Endothelial cell of umbilical vein (primary cell): ENCODE results near the gene HSD17B14. TPM values are rescaled to one million over a fixed set of nuclear protein-coding genes. Genes with fewer than 3 reads are reported as not detected.

Experiments used
- BruUV-seq: library from RNA; stranded (reverse); fragments of 400-500 nt; replicated peaks from 2 replicates; lab custom pipeline; 2021; lab: Mats Ljungman, UMichigan
- CTCF ChIA-PET: fragments of 300-600, 350-600 bp; sonication (Branson Sonifier 250); formaldehyde crosslinking; loops from one replicate; lab custom pipeline; 2021; ENCODE audit warnings: antibody characterized with exemption, inconsistent platforms; lab: Charles Lee
- POLR2A ChIA-PET: fragments of 300-600, 350-600 bp; sonication (Branson Sonifier 250); formaldehyde crosslinking; loops from one replicate; lab custom pipeline; 2021; ENCODE audit warnings: antibody characterized with exemption, inconsistent platforms; lab: Charles Lee
- DNase-seq: peaks from one replicate; pipeline ENCODE4 v3.0.0-alpha.2; 2011; ENCODE audit warnings: low read depth, low spot score
- FAIRE-seq: peaks from 2 replicates; lab custom pipeline; 2011; peaks lifted over from hg19 to GRCh38; lab: Jason Lieb, UNC
- H2AFZ ChIP-seq: 2 replicates; pipeline ENCODE4 v1.6.0; 2012; ENCODE audit warnings: low read depth, low read length, control low read depth, inconsistent platforms
- H3K27ac ChIP-seq: 2 replicates; pipeline ENCODE4 v1.5.1; 2011; ENCODE audit warnings: low read depth, mild to moderate bottlenecking, control low read depth, low read length, moderate library complexity; ENCODE audit not compliant: insufficient read depth
- H3K27me3 ChIP-seq, 2 experiments: 2 replicates each; pipeline versions ENCODE4 v1.6.0 to v1.6.1; 2011; ENCODE audit warnings: low read length in 2 of 2, mixed read lengths in 1 of 2; ENCODE audit not compliant: control insufficient read depth in 2 of 2, insufficient read depth in 2 of 2
- H3K36me3 ChIP-seq, 2 experiments: 2 replicates in 1 of 2; 3 replicates in 1 of 2; pipeline ENCODE4 v1.5.1; 2011; ENCODE audit warnings: low read length in 2 of 2, mild to moderate bottlenecking in 1 of 2, moderate library complexity in 1 of 2; ENCODE audit not compliant: control insufficient read depth in 2 of 2, insufficient read depth in 2 of 2; ENCODE audit errors: extremely low read depth in 1 of 2
- H3K4me1 ChIP-seq: 3 replicates; pipeline ENCODE4 v1.5.1; 2011; ENCODE audit warnings: mild to moderate bottlenecking, low read length; ENCODE audit not compliant: control insufficient read depth, insufficient read depth; ENCODE audit errors: extremely low read depth
- H3K4me2 ChIP-seq: 2 replicates; pipeline ENCODE4 v1.6.1; 2011; ENCODE audit warnings: low read length, control low read depth, mixed read lengths; ENCODE audit not compliant: insufficient read depth
- H3K4me3 ChIP-seq, 3 experiments: fragments of 200-600 bp in 1 of 3; sonication (generic), shearing (Covaris generic) in 1 of 3; replicated peaks in 1 of 3; 2 replicates each; pipeline ENCODE4 v1.5.1; 2011 to 2016; ENCODE audit warnings: control low read depth in 3 of 3, low read length in 3 of 3, mild to moderate bottlenecking in 2 of 3, inconsistent platforms in 1 of 3, low read depth in 1 of 3, moderate library complexity in 1 of 3; ENCODE audit not compliant: insufficient read depth in 1 of 3
- H3K79me2 ChIP-seq: 2 replicates; pipeline ENCODE4 v1.6.0; 2012; ENCODE audit warnings: low read length, inconsistent platforms; ENCODE audit not compliant: control insufficient read depth, insufficient read depth
- H3K9ac ChIP-seq: replicated peaks from 2 replicates; pipeline ENCODE3; 2011; ENCODE audit warnings: low read length, control low read depth; ENCODE audit not compliant: insufficient read depth; ENCODE audit errors: extremely low read depth
- H3K9me1 ChIP-seq: replicated peaks from 3 replicates; pipeline ENCODE4 v1.6.0; 2011; ENCODE audit warnings: mild to moderate bottlenecking, low read length; ENCODE audit not compliant: control insufficient read depth, insufficient read depth; ENCODE audit errors: extremely low read depth
- H3K9me3 ChIP-seq: replicated peaks from 2 replicates; pipeline ENCODE4 v1.5.1; 2012; ENCODE audit warnings: low read length, inconsistent platforms; ENCODE audit not compliant: control insufficient read depth, insufficient read depth
- H4K20me1 ChIP-seq: replicated peaks from 2 replicates; pipeline ENCODE3; 2011; ENCODE audit warnings: mild to moderate bottlenecking, low read length; ENCODE audit not compliant: control insufficient read depth, insufficient read depth; ENCODE audit errors: extremely low read depth
- EZH2 ChIP-seq: IDR thresholded peaks from 2 replicates; pipeline ENCODE4 v1.6.1; 2012; ENCODE audit warnings: borderline replicate concordance, low read depth, mild to moderate bottlenecking, moderate library complexity, low read length, inconsistent platforms; ENCODE audit not compliant: severe bottlenecking
- FOS ChIP-seq: IDR thresholded peaks from 2 replicates; pipeline ENCODE4 v1.6.1; 2011; ENCODE audit warnings: mild to moderate bottlenecking, low read length, moderate library complexity, borderline replicate concordance; ENCODE audit not compliant: insufficient read depth
- GATA2 ChIP-seq: IDR thresholded peaks from 2 replicates; pipeline ENCODE4 v1.7.0; 2011; ENCODE audit warnings: low read depth, mild to moderate bottlenecking, moderate library complexity, mixed read lengths, low read length; ENCODE audit not compliant: insufficient read length, insufficient read depth
- JUN ChIP-seq: IDR thresholded peaks from 2 replicates; pipeline ENCODE4 v1.6.1; 2011; ENCODE audit warnings: borderline replicate concordance, low read depth; ENCODE audit not compliant: insufficient read length, insufficient read depth
- MYC ChIP-seq: IDR thresholded peaks from one replicate; pipeline ENCODE4 v1.6.1; 2011; ENCODE audit warnings: mild to moderate bottlenecking, low read depth, low read length
- POLR2A ChIP-seq: IDR thresholded peaks from 2 replicates; pipeline ENCODE4 v1.6.1; 2012; ENCODE audit warnings: low read depth, mild to moderate bottlenecking, control low read depth, low read length
- POLR2AphosphoS5 ChIP-seq: IDR thresholded peaks from 2 replicates; pipeline ENCODE4 v1.6.1; 2012; ENCODE audit warnings: low read depth, mild to moderate bottlenecking, control low read depth, low read length, moderate library complexity; ENCODE audit not compliant: insufficient read depth
- dilution Hi-C: fragments of 300-500 bp; cut with MboI; formaldehyde crosslinking; loops from one replicate; pipeline ENCODE4 v1.15.0; 2019; ENCODE audit warnings: low sequenced_read_pairs; ENCODE audit not compliant: extremely low pct_ligation_motif_present
- intact Hi-C: fragments of 100-400 bp; cut with micrococcal nuclease; formaldehyde crosslinking; loops from one replicate; pipeline ENCODE4 v1.10.0; 2022
- polyA plus RNA-seq, 4 experiments: library from polyadenylated mRNA; depleted of rRNA in 3 of 4; stranded (reverse) in 3 of 4; unstranded in 1 of 4; fragments of >200 nt; gene quantifications; 2 replicates each; pipeline versions ENCODE4 v1.2.1 to v1.2.3, GENCODE V29; 2011 to 2012; ENCODE audit warnings: missing spikeins in 1 of 4
- total RNA-seq: library from RNA; stranded (reverse); gene quantifications from 2 replicates; pipeline ENCODE4 v1.2.3, GENCODE V29; 2021
- TF ChIP-seq, protein P1 (sequence below), 2 donors: IDR thresholded peaks; 1 replicate in 1 of 2; 2 replicates in 1 of 2; pipeline ENCODE4 v1.5.1; 2011; ENCODE audit warnings: low read length in 2 of 2, mild to moderate bottlenecking in 2 of 2, moderate library complexity in 2 of 2, control low read depth in 1 of 2, inconsistent platforms in 1 of 2, low read depth in 1 of 2; ENCODE audit not compliant: insufficient read depth in 1 of 2; ENCODE audit errors: extremely low read depth in 1 of 2
- TF ChIP-seq, protein P2 (sequence below): IDR thresholded peaks from 2 replicates; pipeline ENCODE4 v1.6.1; 2011; ENCODE audit not compliant: insufficient read depth, insufficient read length

The HSD17B14 gene
- total and polyA plus RNA-seq, 2 donors (not counting 3 experiments of a cell fraction or from before 2014, with no cell fraction given): 20.9 to 46.3 TPM

DNA sequence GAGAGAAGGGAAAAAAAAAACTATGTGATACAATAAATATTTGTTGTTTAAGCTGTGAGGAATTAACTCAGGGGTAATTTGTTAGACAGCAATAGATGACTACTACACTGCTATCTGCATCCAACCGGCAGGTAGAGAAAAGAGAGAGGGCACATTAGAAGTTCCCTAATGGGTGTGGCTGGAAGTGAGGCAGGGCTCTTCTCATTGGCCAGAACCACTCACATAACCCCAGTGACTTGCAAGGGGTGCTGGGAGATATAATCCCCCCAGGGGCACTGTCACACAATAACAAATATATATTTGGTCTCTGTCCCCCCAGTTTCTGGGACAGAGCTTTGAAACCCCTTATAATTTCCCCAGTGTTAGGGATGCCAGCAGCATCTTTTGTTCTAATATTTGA lies 56.7 kb downstream of the HSD17B14 start:
- Histone ChIP-seq H3K79me2 (no peaks in the 10 kb centered on the region), H3K36me3 (no peaks in the 10 kb centered on the region), H3K27ac (no peak overlapping the region), H3K9ac (no peak overlapping the region), H3K9me3 (no peaks in the 10 kb centered on the region), H3K27me3 (no peaks in the 10 kb centered on the region), H4K20me1 (no peaks in the 10 kb centered on the region), H3K4me3 (no peak overlapping the region), H3K4me1 (peaks cover 9% of the 10 kb centered on the region), H3K4me2 (no peak overlapping the region), H3K9me1 (no peaks in the 10 kb centered on the region), H2AFZ (no peak overlapping the region)
- intact Hi-C loops (loop anchor here (2.0 kb wide), 1 partner anchor 39 kb away; the partner anchor contains the start of gene RASIP1), dilution Hi-C loops (no loop called here)
- DNase-seq (no peak), FAIRE-seq (no peak)
- ChIA-PET CTCF (interaction anchor here (1.4 to 2.8 kb wide), 3 partner anchors 8 to 191 kb away, joined by 6 to 9 read pairs (median 8); no protein-coding TSS in a partner anchor), POLR2A (no interaction called here)
- TF ChIP-seq POLR2AphosphoS5: no peak
- TF ChIP-seq GATA2: no peak
- no peak for TF ChIP-seq MYC
- BruUV-seq: no TSS peak

GRCh38 chr19:48777720-48778119 lies 58.6 kb downstream of the HSD17B14 start:
- no peak overlapping the region for H3K9ac ChIP-seq
- no peaks in the 10 kb centered on the region for H3K27me3 ChIP-seq
- TF ChIP-seq GATA2 (no peak), EZH2 (no peak), POLR2A (no peak), FOS (no peak), POLR2AphosphoS5 (no peak), JUN (no peak), MYC (no peak)
- TF ChIP-seq, protein P1, sequence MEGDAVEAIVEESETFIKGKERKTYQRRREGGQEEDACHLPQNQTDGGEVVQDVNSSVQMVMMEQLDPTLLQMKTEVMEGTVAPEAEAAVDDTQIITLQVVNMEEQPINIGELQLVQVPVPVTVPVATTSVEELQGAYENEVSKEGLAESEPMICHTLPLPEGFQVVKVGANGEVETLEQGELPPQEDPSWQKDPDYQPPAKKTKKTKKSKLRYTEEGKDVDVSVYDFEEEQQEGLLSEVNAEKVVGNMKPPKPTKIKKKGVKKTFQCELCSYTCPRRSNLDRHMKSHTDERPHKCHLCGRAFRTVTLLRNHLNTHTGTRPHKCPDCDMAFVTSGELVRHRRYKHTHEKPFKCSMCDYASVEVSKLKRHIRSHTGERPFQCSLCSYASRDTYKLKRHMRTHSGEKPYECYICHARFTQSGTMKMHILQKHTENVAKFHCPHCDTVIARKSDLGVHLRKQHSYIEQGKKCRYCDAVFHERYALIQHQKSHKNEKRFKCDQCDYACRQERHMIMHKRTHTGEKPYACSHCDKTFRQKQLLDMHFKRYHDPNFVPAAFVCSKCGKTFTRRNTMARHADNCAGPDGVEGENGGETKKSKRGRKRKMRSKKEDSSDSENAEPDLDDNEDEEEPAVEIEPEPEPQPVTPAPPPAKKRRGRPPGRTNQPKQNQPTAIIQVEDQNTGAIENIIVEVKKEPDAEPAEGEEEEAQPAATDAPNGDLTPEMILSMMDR (IDR thresholded peaks at IDR 0.05; ENCODE audit: extremely low read depth in 1 of 2, insufficient read depth in 1 of 2, low read depth in 1 of 2, low read length in 2 of 2): no peak
- TF ChIP-seq, protein P2, sequence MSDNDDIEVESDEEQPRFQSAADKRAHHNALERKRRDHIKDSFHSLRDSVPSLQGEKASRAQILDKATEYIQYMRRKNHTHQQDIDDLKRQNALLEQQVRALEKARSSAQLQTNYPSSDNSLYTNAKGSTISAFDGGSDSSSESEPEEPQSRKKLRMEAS: no peak
- ChIA-PET POLR2A (no interaction called here), CTCF (interaction anchor here (1.0 kb wide), 1 partner anchor 10 kb away, joined by 3 read pairs; no protein-coding TSS in a partner anchor)
- no peaks in the 10 kb centered on the region for H3K9me1 ChIP-seq
- no peak overlapping the region for H3K4me3 ChIP-seq
- H3K9me3 ChIP-seq: no peaks in the 10 kb centered on the region
- DNase-seq: no peak
- no TSS peak for BruUV-seq
- no peaks in the 10 kb centered on the region for H4K20me1 ChIP-seq
- no peaks in the 10 kb centered on the region for H3K36me3 ChIP-seq
- H3K4me2 ChIP-seq: no peak overlapping the region
- H3K27ac ChIP-seq: no peak overlapping the region
- H3K4me1 ChIP-seq: peaks cover 9% of the 10 kb centered on the region
- dilution Hi-C loops: no loop called here
- FAIRE-seq: no peak
- no peak overlapping the region for H2AFZ ChIP-seq
- intact Hi-C loops: no loop called here
- no peaks in the 10 kb centered on the region for H3K79me2 ChIP-seq
